Measurements from ENCODE around the gene RBMX. TPM values are rescaled to one million over a fixed set of nuclear protein-coding genes. Genes with fewer than 3 reads are reported as not detected.
"Not testable (repeated sequence)": the region's sequence is repeated elsewhere in the genome, so short reads cannot be mapped to it uniquely, and the experiment has no call there.

The RBMX gene
- total RNA-seq, 1 donor from 2014 or later: 30.8 TPM

- no peak for DNase-seq (ENCODE audit: low spot score)
- ATAC-seq: no peak
These were observed 1.4 kb downstream of the RBMX start for GRCh38 chrX:136879001-136879687.

GRCh38 chrX:136878423-136878822 is 2.1 kb downstream of the RBMX start:
- no peak for DNase-seq (ENCODE audit: low spot score)
- ATAC-seq: no peak

GRCh38 chrX:136874114-136874513 is 6.4 kb downstream of the RBMX start:
- ATAC-seq; DNase-seq (ENCODE audit: low spot score): not testable (repeated sequence)

GRCh38 chrX:136873210-136873609 is 7.3 kb downstream of the RBMX start:
- not testable (repeated sequence) for ATAC-seq; DNase-seq (ENCODE audit: low spot score)

- DNase-seq (ENCODE audit: low spot score) (no peak), ATAC-seq (no peak)
These were observed 8.3 kb downstream of the RBMX start for GRCh38 chrX:136872091-136872700.

- DNase-seq (ENCODE audit: low spot score) (no peak), ATAC-seq (no peak)
These were observed 10.5 kb downstream of the RBMX start for GRCh38 chrX:136870064-136870463.

GRCh38 chrX:136868283-136869055 is 12.1 kb downstream of the RBMX start:
- DNase-seq (ENCODE audit: low spot score) (no peak), ATAC-seq (no peak)

GRCh38 chrX:136867518-136867917 is 13.0 kb downstream of the RBMX start:
- no peak for ATAC-seq
- DNase-seq (ENCODE audit: low spot score): no peak

- ATAC-seq: no peak
- no peak for DNase-seq (ENCODE audit: low spot score)
These were observed 13.4 kb downstream of the RBMX start for GRCh38 chrX:136867096-136867491.

GRCh38 chrX:136866337-136867095 is 14.0 kb downstream of the RBMX start:
- no peak for ATAC-seq

GRCh38 chrX:136865270-136866158 is 15.0 kb downstream of the RBMX start:
- ATAC-seq (no peak), DNase-seq (ENCODE audit: low spot score) (no peak)

More at GRCh38 chrX:136866337-136867095, 14.0 kb downstream of the RBMX start:
- DNase-seq (ENCODE audit: low spot score): no peak

GRCh38 chrX:136863826-136864225 is 16.7 kb downstream of the RBMX start:
- DNase-seq (ENCODE audit: low spot score) (no peak), ATAC-seq (no peak)

GRCh38 chrX:136862546-136862945 is 18.0 kb downstream of the RBMX start:
- no peak for DNase-seq (ENCODE audit: low spot score)
- no peak for ATAC-seq

GRCh38 chrX:136861877-136862276 is 18.6 kb downstream of the RBMX start:
- DNase-seq (ENCODE audit: low spot score) (no peak), ATAC-seq (no peak)

GRCh38 chrX:136858007-136858756 is 22.3 kb downstream of the RBMX start:
- no peak for DNase-seq (ENCODE audit: low spot score)
- no peak for ATAC-seq

- no peak for DNase-seq (ENCODE audit: low spot score)
- no peak for ATAC-seq
These were observed 24.0 kb downstream of the RBMX start for GRCh38 chrX:136856551-136856950.

- ATAC-seq (no peak), DNase-seq (ENCODE audit: low spot score) (no peak)
These were observed 24.5 kb downstream of the RBMX start for GRCh38 chrX:136856050-136856449.

GRCh38 chrX:136851526-136851925 is 29.0 kb downstream of the RBMX start:
- ATAC-seq: no peak
- DNase-seq (ENCODE audit: low spot score): no peak

- DNase-seq (ENCODE audit: low spot score): no peak
- ATAC-seq: peak; percentile 69
These were observed 29.9 kb downstream of the RBMX start for GRCh38 chrX:136850441-136851175.

All from left lobe of liver (tissue), 2 donors.